GM19193 (cell line): ENCODE data around the gene KLK1.

Source experiments
- POLR2A ChIP-seq: IDR thresholded peaks from 4 replicates; pipeline ENCODE4 v1.6.1; 2011; ENCODE audit not compliant: insufficient read depth, insufficient read length; ENCODE audit errors: extremely low read depth

KLK1 gene

DNA sequence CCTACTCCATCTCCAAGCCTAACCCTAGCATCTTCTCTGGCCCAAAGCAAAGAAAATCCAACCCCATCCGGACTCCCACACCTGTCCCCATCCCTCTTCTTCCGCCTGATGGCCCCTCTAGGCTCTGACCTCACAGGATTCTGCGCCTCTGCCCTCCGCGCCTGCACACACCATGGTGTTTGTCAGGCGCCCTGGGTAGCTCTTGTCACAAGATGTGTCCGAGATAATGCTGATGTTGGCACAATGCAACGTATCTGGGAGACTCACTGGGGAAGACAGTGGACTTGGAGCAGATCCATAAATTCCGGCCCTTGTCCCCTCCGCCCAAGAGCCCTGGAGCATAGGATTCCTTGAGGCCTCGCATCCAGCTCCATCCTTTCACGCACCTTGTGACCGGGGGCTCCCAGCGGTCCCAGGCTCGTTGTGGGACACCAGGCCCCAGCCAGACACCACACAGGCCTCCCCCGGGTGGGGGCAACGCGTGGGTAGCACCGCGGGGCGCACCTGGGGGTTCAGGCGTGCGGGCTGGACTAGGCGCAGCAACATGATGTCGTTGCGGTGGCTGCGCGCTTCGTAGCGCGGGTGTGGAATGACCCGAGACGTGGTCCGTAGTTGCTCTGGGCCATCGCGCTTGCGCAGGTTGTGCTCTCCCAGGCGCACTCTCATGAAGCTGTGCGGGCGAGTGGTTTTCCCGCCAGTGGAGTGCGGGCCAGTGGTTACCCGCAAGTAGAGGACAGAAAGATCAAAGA lies 3.1 kb upstream of the KLK1 start:
- TF ChIP-seq POLR2A = no peak

DNA sequence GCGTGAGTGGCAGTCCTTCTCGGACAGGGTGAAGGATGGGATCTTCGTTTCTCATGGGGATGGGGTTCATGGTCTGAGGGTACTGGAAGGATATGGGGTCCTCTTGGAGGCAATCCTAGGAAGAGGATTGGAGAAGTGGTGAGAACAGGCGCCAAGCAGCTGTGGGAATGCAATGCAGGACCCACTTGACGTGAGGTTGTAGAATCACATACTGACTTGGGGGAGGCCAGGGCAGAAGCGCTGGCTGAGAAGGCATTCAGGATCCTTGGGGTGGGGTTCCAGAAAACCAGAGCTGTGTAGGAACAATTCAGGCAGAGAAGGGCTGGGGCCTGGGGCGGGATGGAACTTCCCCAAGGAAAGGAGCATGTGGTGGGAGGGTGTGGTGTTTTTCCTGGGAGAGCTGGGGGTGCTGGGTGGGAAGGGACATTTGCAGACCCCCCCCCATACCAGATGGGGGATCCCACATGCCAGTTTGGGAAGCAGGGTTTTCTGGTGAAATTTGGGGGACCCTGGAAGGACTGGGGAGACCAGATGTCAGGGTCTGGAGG lies 852 bp downstream of the KLK1 start:
- no peak for TF ChIP-seq POLR2A

DNA sequence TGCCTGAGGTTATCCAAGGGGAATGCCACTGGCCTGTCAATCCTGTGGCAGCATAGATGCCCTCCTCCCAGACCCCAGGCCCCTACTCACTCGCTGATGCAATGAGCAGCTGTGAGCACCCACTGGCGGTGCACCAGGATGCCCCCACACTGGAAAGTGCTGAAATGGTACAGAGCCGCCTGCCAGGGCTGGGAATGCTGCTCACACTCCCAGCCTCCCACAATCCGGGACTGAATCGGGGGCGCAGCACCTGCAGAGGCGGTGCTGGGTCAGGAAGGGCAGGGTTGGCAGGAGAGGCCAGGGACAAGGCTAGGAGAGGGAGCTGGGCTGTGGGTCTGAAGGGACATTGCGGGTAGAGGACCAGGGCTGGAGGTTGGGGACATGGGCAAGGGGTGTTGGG lies 2.0 kb downstream of the KLK1 start:
- TF ChIP-seq POLR2A = no peak

DNA sequence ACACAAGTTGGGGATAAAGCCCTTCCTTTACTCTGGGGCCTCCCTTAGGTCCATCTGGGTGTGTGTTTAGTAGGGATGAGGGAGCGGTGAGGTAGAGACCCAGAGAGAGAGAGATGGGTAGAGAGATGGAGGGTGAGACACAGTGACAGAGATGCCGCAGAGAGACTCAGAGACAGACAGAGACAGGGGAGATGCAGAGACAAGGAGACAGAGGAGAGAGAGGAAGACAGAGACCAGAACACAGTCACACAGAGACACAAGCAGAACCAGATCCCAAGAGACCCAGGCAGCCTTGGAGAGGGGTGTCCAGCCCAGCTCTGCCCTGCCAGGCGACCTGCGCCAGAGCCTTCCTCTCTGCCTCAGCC lies 2.4 kb downstream of the KLK1 start:
- no peak for TF ChIP-seq POLR2A

DNA sequence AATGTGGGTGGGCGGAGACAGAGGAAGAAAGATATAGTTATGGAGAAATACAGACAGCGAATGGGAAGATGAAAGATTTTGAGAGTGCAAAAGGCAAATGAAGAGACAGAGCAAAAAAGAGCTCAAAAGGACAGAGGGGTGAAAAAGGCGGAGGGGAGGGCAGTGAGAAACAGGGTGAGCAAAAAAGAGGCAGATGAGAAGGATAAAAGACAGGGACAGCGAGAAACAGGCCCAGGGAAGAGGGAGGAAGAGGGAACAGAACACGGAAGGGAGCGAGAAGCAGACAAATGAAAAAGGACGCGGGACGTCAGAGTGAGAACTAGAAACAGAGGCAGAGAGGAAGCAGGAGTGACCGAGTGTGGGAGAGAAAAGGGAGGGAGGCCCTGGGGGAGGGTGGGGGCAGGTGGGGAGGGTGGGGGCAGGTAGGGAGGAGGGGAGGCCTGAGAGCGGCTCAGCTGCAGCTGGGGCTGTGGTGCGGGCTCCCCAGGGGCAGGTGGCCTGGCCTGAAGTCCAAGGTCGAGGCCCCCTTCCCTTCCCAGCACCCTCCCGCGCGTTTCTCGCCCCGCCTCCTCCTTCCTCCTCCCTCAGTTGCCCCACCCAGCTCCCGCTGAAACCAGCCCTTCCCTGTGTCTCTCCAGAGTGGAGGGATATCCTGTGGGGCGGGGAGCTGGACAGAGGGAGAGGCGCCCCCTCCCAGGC lies 2.9 kb downstream of the KLK1 start:
- TF ChIP-seq POLR2A = peak; percentile 15

DNA sequence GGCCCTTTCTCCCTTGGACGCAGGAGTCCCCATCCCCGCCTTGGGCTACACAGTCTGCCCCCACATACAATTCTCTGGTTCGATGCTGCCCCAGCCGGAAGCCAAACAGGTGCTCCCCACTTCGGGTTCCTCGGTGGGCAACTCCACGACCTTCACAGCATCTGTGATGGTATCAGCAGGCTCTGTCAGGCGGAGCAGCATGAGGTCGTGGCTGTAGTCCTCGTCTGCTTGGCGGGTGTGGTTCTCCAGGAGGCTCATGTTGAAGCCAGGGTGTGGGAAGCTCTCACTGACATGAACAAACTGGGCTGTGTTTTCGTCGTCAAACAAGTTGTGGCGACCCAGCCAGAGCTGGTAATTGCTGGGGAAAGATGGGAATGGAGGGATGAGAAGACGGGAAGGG lies 3.5 kb downstream of the KLK1 start:
- peak; percentile 7 for TF ChIP-seq POLR2A

DNA sequence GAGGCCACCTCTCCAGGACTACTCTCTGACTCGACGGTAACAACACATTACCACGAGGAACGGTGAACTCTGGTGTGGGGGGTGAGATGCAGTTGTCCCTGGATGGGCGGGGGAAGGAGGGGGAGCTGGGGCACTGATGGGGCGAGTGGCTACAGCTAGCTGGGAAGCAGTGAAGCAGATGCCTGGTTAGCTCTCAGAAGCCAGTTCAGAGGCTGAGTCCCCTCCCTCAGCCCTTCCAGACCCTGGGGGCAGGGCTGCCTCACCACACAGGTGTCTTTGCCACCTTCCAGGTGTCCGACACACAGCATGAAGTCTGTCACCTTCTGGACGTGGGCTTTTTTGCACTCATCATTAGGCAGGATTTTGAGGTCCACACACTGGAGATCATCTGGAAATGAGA lies 4.0 kb downstream of the KLK1 start:
- TF ChIP-seq POLR2A = no peak

DNA sequence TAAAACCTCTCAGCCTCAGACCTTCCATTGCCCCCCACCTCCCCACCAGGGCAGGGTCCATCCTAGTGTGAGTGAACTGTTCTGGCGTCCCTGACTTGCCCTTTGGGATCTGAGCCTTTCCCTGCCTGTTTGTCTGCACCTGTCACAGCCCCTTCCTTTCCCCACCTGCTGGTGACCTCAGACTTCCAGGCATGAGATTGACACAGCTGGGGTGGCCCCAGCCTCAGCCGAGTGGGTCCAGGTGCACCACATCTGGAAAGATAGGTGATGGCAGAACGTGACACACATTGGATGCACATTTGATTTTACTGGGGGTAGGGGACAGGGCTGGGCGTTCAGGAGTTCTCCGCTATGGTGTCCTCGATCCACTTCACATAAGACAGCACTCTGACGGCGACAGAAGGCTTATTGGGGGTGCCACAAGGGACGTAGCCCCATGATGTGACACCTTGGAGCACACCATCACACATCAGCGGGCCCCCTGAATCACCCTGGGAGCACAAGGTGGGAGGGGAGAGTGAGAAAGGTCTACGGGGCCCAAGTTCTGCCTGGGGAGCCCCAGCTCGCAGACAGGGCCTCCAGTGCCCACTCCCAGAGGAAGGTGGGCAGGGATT lies 4.6 kb downstream of the KLK1 start:
- TF ChIP-seq POLR2A = no peak

DNA sequence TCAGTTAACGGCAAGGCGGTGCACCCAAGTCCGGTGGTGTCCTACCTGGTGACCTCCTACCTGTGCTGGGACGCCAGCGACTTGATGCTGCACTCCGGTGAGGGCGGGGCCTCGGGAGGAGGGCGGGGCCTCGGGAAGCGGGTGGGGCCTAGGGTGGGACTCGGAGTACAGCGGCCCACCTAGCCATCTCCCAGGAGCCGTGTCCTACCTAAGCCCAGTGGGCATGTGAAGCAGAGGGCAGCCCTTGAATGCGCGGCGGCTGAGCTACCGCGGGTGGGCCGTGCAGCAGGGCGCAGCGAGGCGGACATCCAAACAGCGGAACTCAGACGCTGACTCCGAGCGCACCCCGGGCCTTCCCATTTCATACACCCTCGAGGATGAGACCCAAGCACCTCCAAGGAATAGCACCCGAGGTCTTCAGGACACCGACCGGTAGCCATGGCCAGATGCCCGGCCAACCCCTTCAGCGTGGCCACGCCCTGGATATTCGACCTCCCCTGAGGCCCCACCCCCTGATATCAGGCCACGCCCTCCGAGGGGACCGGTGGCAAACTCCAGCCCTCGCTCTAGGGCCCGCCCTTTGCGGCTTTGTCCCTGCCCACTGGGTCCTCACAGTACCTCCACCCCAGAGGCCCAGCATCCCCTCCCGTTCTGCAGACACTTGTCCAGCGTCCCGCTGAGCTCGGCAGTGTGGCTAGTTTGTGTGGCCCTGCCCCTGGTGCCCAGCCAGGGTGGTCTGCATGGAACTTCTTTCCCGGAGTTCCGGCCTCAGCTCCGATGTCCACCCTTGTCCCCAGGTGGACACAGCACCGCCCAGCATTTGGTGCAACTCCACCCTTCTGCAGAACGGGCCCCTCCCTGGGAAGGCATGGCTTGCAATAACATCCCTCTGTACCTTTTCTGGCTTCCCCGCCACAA lies 5.4 kb downstream of the KLK1 start:
- peak; percentile 59 for TF ChIP-seq POLR2A

DNA sequence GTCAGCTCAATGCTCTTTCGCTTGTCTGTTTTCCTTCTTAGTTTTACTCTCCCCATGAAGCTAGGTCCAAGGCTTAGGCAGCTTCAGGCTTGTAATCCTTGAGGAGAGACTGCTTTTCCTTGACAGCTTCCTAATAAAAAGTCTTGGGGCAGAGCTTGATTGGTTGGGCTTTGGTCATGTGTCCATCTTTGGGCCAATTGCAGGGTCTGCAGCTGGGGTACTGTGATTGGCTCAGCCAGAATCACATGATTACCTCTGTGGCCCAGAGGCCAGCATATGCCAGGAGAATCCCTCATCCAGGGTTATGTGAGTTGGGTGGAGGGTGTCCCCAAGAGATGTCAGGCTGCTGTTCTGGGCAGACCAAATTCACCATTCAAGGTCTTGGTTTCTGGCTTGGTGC lies 8.1 kb downstream of the KLK1 start:
- no peak for TF ChIP-seq POLR2A

DNA sequence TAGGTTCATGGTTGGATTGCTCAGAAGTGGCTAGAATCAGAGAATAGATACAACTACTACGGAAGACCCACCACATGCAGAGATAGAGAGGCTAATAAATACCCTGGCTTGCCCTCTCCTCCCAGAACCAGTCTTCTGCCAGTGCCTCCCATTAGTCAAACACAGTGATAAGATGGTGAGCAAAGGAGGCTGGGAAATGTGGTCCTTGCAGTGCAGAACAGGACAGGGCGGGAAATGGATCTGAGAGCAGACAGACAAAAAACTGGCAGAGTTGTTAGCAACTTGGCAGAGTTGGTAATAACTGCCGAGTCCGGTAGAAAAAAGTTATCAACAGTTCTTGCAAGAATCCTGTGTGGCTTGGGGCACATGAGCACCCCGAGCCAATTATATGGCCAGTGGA lies 8.7 kb downstream of the KLK1 start:
- no peak for TF ChIP-seq POLR2A

DNA sequence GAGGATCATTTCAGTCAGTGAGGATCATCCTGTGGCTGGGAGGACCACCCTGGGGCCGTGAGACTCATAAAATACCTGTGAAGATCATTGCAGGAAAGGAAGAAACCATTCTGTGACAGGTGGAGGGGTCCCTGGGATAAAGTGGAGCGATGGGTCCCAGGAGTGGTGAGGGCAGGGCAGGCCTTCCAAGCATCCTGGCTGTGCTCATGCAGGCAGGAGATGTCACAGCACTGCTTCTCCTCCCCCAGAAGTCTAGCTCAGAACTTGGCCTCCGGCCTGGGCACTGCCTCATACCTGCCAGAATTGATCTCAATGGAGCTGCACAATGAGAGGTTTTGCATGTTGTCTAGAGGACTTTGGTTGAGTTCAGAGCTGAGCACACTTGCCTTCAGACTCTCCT lies 11.1 kb downstream of the KLK1 start:
- no peak for TF ChIP-seq POLR2A

DNA sequence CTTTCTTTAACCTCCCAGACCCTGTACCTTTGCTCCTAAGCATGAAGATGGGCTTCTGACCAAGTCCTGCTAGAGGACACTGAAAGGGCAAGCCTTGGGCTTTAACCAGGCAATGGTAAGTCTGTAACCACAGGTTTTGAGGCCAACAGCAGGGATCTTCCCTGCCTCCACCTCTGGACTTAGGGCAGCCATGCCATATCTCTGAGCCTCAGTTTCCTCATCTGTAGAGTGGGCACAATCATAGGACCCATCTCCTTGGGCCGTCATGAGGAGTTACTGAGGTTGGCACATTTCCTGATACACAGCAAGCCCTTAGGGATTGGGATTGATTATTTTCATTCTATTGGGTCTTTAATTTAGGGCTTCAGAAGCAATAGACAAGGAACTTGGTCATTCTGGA lies 14.7 kb downstream of the KLK1 start:
- TF ChIP-seq POLR2A = no peak

DNA sequence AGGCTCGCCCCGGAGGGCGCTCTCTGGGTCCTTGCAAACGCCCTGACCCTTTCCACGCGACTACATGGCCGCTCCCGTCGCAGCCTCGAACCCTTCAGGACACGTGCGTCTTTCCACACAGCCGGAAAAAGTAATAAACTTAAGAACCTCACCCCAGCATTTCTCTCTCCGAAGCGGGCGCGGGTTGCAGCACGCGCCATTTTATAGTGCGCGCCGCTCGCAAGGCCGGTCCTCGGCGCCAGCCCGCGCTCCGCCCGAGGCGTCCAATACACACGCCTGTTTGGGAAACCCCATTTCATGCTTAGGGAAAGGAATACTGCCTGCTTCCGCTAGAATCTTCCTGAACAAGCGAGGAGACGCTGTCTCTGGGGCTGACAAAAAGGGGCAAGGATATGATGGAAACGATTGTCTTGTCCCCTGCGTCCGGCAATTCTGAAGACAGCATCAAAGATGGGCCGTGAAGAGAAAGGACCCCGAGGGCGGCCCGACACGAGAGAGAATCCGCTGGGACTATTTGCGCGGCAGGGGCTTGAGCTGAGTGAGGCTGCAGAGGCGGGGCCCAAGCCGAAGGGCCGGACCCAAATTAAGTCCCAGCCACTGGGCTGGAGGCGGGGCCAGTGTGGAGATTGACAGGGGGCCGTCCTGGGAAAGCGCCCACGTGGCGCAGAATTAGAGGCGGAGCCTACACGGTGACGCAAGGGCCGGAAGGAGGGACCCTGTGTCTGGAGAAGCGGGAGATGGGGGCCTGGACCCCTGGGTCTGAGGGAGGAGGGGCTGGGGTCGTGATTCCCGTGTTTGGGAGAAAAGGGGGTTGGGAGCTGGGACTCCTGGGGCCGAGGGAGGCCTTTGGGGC lies 18.9 kb downstream of the KLK1 start:
- TF ChIP-seq POLR2A = peak; percentile 99

DNA sequence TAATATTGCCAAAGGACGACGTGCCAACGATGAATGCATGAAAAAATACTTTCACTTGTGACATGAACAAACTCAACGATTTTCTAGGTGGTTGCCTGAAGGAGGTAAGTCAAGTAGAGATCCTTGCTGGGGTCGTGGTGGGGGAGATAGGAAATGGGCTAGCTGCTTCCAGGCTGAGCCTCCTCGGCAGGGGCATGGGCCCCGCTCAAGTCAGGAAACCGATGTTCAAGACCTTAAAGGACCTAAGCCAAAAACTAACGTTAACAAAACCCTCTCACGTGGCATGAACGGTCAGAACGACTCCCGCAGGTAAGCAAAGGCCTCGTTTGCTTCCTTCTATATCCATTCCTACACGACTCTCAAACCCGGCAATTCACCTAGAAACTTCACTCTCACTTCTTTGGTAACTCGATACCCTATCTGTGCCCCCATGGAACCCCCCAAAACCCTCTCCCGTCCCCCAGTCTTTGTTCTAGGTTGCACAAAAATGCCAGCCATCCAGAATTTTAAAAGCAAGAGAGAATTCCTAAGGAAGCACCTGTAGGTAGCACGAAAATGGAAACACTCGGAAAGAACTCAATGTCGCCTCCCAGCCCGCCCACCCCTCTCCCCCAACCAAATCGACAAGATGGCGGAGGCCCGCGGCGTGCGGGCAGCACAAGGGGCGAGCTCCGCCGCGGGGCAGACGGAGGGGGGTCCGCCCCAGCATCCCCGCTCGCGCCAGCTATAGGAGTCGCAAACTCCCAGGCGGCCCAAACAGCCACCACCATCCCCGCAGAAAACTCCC lies 19.8 kb downstream of the KLK1 start:
- peak; percentile 16 for TF ChIP-seq POLR2A
